MG63 (cell line): ENCODE measurements around the gene NPHP1. TPM values are rescaled to one million over a fixed set of nuclear protein-coding genes. Genes with fewer than 3 reads are reported as not detected.

Experiments
- DNase-seq: peaks from one replicate; pipeline ENCODE4 v3.0.0-alpha.2; 2020
- H3K27me3 ChIP-seq: fragments of 250-450 bp; sonication (Bioruptor Pico); 2 replicates; pipeline ENCODE4 v1.5.1; 2020; ENCODE audit warnings: mild to moderate bottlenecking, moderate library complexity
- H3K36me3 ChIP-seq: fragments of 250-450 bp; sonication (Bioruptor Pico); 2 replicates; pipeline ENCODE4 v1.5.1; 2020; ENCODE audit warnings: mild to moderate bottlenecking, moderate library complexity
- H3K4me3 ChIP-seq: fragments of 250-450 bp; sonication (Bioruptor Pico); 2 replicates; pipeline ENCODE4 v1.5.1; 2020; ENCODE audit warnings: mild to moderate bottlenecking, moderate library complexity
- H3K9me3 ChIP-seq: fragments of 250-450 bp; sonication (Bioruptor Pico); 2 replicates; pipeline ENCODE4 v1.5.1; 2020; ENCODE audit warnings: mild to moderate bottlenecking, moderate library complexity
- total RNA-seq: library from RNA; depleted of rRNA; stranded (reverse); fragments of >200 nt; shearing (Covaris generic); gene quantifications from 2 replicates; pipeline ENCODE4 v1.2.3, GENCODE V29; 2014; ENCODE audit warnings: low replicate concordance

NPHP1 gene
- total RNA-seq, 1 experiment from 2014 or later, result 2.5 TPM

GRCh38 chr2:110153416-110153815, 51.4 kb downstream of the NPHP1 start:
- no peak for DNase-seq
- Histone ChIP-seq H3K36me3 (no peaks in the 10 kb centered on the region), H3K9me3 (peaks cover 15% of the 10 kb centered on the region), H3K4me3 (no peak overlapping the region), H3K27me3 (no peaks in the 10 kb centered on the region)

- Histone ChIP-seq H3K4me3 (no peak overlapping the region), H3K36me3 (no peaks in the 10 kb centered on the region), H3K9me3 (peaks cover 15% of the 10 kb centered on the region), H3K27me3 (no peaks in the 10 kb centered on the region)
- no peak for DNase-seq
These were observed 51.9 kb downstream of the NPHP1 start for GRCh38 chr2:110152943-110153342.

DNA sequence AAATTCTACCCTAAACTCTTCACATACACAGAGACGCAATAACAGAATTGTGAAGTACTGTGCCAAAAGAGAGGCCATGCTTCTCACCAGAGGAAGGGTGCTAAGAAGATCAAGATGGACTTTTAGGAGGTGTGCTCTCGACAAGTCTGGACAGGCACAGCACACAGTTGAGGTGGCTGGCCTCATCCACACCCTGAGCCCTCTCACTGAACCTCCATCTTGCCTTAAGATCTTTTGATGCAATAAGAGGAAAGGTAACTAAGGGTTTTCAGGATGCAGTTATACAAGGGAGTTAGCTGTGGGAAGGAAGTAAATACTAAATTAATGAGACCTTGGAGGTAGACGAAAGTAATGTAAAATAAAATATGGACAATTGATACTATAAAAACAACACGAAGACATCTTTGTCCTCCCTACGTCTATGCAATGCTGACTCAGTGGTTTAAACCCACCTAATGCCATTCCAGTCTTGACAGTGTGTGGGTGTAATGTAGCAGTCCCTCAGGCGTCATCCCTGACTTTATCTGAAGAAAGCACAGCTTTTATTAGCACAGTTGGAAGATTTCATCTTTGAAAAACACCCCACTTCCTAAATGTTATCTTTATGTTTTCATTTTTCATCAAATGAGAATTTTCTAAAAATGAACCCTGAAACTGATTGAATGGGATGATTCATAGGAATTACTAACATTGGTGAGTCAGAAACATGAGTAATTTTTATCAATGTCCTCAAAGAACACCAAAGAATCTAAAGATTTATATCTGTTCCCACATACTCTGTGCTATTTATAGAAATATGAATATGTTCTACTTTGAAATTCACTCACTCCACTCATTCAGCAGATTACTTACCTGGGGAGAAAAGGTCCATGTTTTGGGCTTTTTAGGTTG, 55.2 kb downstream of the NPHP1 start:
- Histone ChIP-seq H3K36me3 (no peaks in the 10 kb centered on the region), H3K4me3 (no peak overlapping the region), H3K27me3 (no peaks in the 10 kb centered on the region), H3K9me3 (peaks cover 7% of the 10 kb centered on the region)
- peak; percentile 18 for DNase-seq

DNA sequence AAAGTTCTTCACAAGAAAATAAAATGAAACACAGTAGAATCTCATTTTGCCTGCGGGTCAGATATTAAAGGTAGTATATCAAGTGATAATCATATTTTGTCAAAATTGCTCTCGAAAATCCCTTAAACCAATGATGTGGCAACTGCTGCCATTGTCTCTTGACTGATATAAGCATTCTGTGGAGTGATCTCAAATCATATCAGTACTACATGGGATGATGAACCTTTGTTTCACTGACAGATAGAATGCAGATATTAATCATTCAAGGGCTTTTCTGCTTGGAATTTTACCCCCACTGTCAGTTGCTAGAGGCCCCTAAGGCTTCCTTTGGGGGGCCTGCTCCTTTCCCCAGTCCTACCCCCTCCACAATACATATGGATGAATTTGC, 57.9 kb downstream of the NPHP1 start:
- Histone ChIP-seq H3K27me3 (no peaks in the 10 kb centered on the region), H3K36me3 (no peaks in the 10 kb centered on the region), H3K4me3 (no peak overlapping the region), H3K9me3 (no peaks in the 10 kb centered on the region)
- DNase-seq, result no peak

GRCh38 chr2:110146183-110146944, 58.4 kb downstream of the NPHP1 start:
- Histone ChIP-seq H3K36me3 (no peaks in the 10 kb centered on the region), H3K9me3 (no peaks in the 10 kb centered on the region), H3K27me3 (no peaks in the 10 kb centered on the region), H3K4me3 (no peak overlapping the region)
- no peak for DNase-seq

DNA sequence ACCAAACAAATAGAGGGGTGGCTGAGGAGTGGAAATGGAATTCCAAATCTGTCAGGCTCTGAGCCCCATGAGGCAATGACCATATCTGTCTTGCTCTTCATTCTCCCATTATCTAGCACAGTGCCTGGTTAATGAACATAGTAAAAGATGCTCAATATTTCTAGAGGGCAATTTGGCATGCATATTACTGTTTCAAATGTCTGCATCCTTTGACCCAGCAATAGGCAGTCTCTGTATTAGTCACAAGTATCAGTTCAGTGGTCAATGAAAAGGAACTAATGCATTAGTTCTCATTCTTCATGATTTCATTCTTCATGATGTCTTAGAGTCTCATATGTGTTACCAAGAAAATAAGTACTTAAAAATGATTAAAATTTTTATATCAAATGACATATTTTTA, 60.8 kb downstream of the NPHP1 start:
- DNase-seq, result no peak
- no peaks in the 10 kb centered on the region for H3K27me3 ChIP-seq
- H3K4me3 ChIP-seq, result no peak overlapping the region
- H3K36me3 ChIP-seq, result no peaks in the 10 kb centered on the region
- no peaks in the 10 kb centered on the region for H3K9me3 ChIP-seq

GRCh38 chr2:110140401-110140800, 64.4 kb downstream of the NPHP1 start:
- Histone ChIP-seq H3K36me3 (no peaks in the 10 kb centered on the region), H3K9me3 (no peaks in the 10 kb centered on the region), H3K4me3 (no peak overlapping the region), H3K27me3 (no peaks in the 10 kb centered on the region)
- DNase-seq, result no peak

- Histone ChIP-seq H3K36me3 (no peaks in the 10 kb centered on the region), H3K9me3 (peaks cover 16% of the 10 kb centered on the region), H3K4me3 (no peak overlapping the region), H3K27me3 (no peaks in the 10 kb centered on the region)
- no peak for DNase-seq
These were observed 70.8 kb downstream of the NPHP1 start for GRCh38 chr2:110134025-110134424.

DNA sequence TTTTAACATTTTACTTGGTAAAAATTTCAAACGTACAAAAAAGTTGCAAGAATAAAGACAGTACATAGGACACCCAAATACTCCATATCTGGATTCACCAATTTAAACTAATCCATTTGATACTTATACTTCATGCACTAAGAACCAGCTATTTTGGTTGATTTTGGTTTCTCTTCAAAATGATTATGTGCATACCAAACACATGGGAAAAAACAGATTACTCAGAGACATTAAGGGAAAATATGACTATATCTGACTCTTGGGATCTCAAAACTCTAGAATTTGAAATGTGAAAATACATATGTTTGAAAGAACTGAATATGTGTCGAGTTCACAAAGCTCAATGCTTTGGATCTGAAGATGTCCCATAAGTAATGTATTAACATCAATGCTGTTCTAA, 73.6 kb downstream of the NPHP1 start:
- no peak for DNase-seq
- no peaks in the 10 kb centered on the region for H3K36me3 ChIP-seq

DNA sequence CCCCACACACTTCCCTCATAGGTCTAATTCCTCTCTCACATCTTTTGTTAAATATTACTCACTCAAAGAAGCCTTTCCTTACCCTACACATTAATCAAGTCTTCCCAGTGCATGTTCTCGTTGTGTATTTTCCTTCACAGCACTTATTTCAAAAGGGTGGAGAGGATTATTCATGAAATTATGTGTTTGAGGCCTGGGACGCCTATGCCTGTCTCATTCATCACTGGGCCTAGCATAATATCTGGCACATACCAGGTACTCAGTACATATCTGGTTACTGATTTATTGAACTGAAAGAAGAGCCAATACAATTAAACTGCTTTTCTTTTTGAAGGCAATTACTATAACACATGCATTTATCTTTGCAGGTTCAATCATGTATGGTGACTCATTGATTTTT, 74.1 kb downstream of the NPHP1 start:
- Histone ChIP-seq H3K36me3 (no peaks in the 10 kb centered on the region), H3K4me3 (no peak overlapping the region), H3K27me3 (no peaks in the 10 kb centered on the region), H3K9me3 (peaks cover 16% of the 10 kb centered on the region)
- DNase-seq, result no peak

More for the DNA sequence above, 73.6 kb downstream of the NPHP1 start:
- Histone ChIP-seq H3K4me3 (no peak overlapping the region), H3K27me3 (no peaks in the 10 kb centered on the region), H3K9me3 (peaks cover 16% of the 10 kb centered on the region)

- Histone ChIP-seq H3K36me3 (no peaks in the 10 kb centered on the region), H3K4me3 (no peak overlapping the region), H3K9me3 (peaks cover 2% of the 10 kb centered on the region), H3K27me3 (no peaks in the 10 kb centered on the region)
- no peak for DNase-seq
These were observed 77.9 kb downstream of the NPHP1 start for GRCh38 chr2:110126906-110127305.

DNA sequence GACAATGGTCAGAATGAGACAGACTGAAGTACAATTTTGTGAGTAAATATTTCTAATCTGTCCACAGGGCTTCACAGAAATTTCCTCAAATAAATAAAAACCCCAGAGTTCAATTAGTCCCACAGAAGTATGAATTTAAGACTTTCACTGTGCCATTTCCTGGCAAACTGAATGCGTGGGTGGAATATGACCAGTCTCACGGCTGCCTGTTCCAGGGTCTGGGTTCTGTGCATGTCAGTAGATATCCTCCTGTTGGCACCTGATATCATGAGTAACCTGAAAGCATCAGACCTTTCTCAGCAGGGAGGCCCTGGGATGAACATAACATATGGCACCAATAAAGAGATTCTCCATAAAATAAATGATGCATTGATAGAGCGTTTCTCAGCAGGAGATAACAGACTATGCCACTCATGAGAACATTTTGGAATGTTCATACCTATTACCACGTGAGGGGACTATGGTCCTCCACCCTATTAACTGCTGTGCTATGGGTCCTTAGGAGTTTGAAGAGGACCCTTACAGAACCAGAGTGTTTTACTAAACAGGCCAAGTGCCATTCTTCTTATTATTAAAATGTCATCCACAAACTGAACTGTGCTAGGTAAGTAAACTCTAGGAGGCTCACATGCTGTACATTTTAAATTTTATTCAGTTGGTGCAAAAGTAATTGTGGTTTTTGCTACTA, 78.6 kb downstream of the NPHP1 start:
- Histone ChIP-seq H3K9me3 (no peaks in the 10 kb centered on the region; the same call in 1 of the 2 replicates), H3K27me3 (no peaks in the 10 kb centered on the region), H3K4me3 (no peak overlapping the region), H3K36me3 (no peaks in the 10 kb centered on the region)
- peak; percentile 90 for DNase-seq

DNA sequence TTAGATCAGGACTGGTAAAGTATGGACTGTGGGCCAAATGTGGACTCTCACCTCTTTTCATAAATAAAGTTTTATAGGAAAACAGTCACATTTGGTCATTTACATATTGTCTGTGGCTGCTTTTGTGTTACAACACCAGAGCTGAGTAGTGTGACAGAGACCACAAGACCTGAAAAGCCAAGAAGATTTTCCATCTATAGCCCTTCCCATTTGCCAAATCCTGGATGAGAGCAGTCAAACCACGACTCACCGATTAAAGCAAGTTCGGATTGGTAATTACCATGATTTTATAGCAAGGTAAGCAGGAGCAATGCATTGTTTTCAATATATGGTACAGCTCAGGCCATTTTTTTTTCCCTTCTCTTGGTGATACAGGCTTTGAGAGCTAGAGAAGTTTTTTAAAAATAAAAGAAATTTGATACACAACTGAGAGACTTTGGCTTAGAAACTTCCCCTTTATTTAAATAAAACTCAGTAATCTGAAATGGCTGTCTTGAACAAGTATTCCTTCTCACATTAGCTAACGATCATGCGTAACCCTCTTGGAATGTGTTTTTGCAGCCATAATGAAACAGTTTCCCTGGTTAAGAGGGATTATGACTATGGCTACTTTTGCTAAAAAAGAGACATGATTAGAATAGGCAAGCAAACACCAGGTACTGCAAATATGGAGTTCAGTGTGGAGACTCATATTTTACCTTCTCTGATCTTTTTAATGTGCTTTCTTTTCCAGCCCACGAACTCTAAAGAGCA, 79.7 kb downstream of the NPHP1 start:
- no peaks in the 10 kb centered on the region for H3K27me3 ChIP-seq
- no peak overlapping the region for H3K4me3 ChIP-seq
- no peaks in the 10 kb centered on the region for H3K9me3 ChIP-seq
- H3K36me3 ChIP-seq, result no peaks in the 10 kb centered on the region
- no peak for DNase-seq

DNA sequence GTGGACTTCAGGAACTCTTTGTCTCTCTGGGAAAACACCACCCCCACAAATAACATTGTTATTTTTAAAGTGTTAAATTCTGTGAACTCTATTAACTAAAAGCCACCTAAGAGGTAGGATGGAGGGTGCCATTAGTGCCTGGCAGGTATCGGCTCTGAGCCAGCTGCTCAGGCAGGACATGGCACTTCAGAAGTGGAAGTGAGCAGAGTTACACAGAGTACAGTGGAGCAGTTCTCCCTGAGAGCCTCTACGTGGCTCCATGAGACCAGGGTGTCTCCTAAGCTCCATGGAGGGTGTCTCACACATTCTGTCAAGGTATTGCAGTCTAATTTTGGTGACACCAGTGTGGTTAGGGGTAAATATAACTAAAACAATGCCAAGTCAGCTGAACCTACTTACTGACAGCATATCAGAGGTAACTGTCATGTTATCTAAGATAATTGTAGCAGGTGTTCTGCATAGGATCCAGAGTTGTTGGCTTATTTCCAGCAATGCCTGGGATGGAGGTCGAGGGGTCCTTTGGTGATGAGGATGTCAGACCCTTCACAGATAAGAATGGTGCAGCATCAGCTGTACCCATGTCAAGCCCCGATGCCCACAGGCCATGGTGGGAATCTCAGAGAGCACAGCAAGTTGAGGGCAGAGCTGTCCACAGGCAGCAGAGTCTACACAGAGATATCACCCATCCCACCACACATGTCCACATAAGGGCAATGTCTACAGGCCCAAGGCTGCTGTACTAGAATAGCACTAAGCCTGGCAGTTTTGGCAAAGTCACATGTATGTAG, 80.6 kb downstream of the NPHP1 start:
- Histone ChIP-seq H3K9me3 (no peaks in the 10 kb centered on the region), H3K4me3 (no peak overlapping the region), H3K27me3 (no peaks in the 10 kb centered on the region), H3K36me3 (no peaks in the 10 kb centered on the region)
- no peak for DNase-seq

GRCh38 chr2:110121592-110121991, 83.2 kb downstream of the NPHP1 start:
- Histone ChIP-seq H3K4me3 (no peak overlapping the region), H3K27me3 (no peaks in the 10 kb centered on the region), H3K9me3 (no peaks in the 10 kb centered on the region), H3K36me3 (no peaks in the 10 kb centered on the region)
- no peak for DNase-seq

GRCh38 chr2:110121052-110121334, 83.8 kb downstream of the NPHP1 start:
- DNase-seq, result no peak
- Histone ChIP-seq H3K4me3 (no peak overlapping the region), H3K9me3 (no peaks in the 10 kb centered on the region), H3K36me3 (no peaks in the 10 kb centered on the region), H3K27me3 (no peaks in the 10 kb centered on the region)
